Caki2 (cell line): ENCODE results near the gene NEIL3. TPM values are rescaled to one million over a fixed set of nuclear protein-coding genes. Genes with fewer than 3 reads are reported as not detected.
"Not testable (repeated sequence)": the region's sequence is repeated elsewhere in the genome, so short reads cannot be mapped to it uniquely, and the experiment has no call there.

Source experiments
- DNase-seq: peaks from one replicate; pipeline ENCODE4 v3.0.0-alpha.2; 2015; ENCODE audit warnings: low read depth
- in situ Hi-C: cut with HindIII; loops from 2 replicates; pipeline ENCODE4 v1.10.0; 2016; ENCODE audit warnings: low sequenced_read_pairs, low pct_unique_long_range_greater_than_20kb, mixed read lengths
- total RNA-seq: library from RNA; depleted of rRNA; stranded (reverse); fragments of >200 nt; shearing (Covaris generic); gene quantifications from 2 replicates; pipeline ENCODE4 v1.2.3, GENCODE V29; 2014; ENCODE audit warnings: low replicate concordance

NEIL3 gene
- total RNA-seq, 1 experiment from 2014 or later, result 20.7 TPM

DNA sequence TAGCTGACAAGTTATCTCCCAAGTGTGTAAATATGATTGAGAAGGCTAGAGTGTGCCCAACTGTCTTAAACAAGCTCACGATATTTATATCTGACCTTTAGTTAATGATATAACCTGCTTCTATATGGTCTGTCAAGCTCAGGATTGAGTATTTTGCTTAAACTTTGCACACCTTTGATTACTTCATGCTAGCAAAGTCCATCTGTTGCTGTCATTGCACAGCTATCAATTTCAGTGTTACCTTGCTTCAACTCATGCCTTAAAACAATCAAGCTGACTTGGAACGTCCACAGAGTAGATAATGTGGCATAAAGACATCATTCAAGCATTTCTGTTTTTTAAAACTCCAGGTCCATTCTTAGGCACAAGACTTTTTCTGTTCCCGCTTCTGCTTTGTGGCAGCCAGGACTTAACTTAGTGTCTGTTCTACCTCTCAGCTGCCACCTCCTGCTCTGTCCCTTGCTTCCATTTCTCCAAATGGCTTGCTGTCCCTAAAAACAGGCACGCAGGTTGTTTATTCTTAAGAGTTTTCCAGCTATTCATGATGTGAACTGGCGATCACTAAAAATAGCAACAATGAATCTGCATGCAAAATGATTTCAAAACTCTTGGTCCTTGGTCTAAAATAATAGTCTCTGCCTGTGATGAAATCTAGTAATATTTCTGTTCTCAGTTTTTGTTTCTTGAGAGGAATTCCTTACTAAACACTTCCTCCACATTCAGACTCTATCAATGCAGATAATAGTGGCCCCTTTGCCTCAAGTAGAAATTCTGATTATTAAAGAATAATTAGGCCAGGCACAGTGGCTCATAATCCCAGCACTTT lies 16.3 kb upstream of the NEIL3 start:
- in situ Hi-C loops, result no loop called here
- no peak for DNase-seq

DNA sequence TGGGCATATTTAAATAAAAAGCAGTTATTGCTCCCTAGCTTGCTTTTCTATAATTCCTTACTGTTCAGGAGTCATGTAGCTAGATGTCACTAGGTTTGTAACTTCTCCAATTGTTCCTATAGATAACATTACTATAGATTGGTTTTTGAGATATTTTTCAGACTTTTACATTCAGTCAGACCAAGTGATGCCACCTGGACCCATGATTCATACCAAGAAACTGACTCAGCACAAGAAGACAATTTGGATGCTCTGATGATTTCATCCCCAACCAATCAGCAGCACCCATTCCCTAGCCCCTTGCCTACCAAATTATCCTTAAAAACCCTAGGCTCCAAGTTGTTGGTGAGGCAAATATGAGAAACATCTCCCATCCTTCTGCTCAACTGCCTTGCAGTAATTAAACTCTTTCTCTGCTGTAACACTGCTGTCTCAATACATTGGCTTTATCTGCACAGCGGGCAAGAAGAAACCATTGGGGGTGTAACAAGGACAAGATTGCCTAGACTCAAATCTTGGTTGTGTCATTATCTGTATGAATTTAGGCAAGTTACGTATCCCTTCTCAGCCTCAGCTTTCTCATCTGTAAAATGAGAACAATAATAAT lies 11.8 kb upstream of the NEIL3 start:
- in situ Hi-C loops, result no loop called here
- peak; percentile 16 for DNase-seq

DNA sequence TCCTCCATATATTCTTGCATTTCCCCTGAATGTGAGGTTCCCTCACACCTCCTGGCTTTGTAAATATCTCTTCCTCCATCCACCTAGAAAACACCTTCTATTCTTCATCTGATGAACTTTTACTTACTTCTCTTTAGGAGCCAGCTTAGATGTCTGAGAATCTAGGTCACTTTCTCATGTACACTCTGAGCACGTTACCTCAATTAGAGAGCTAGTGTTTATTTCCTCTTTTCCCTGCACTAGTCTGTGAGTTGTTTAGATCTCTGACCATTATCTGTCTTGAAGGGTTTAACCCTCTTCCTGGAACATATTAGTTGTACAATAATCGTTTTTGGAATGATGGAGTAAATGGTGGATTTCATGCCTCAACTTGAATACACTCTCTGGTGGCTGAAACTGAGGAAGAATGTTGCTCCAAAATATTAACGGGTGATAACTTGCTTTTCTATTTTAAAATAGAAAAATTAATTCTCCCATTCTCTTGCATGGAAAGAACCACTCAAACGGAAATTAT lies 8.5 kb upstream of the NEIL3 start:
- DNase-seq, result no peak
- in situ Hi-C loops, result no loop called here

DNA sequence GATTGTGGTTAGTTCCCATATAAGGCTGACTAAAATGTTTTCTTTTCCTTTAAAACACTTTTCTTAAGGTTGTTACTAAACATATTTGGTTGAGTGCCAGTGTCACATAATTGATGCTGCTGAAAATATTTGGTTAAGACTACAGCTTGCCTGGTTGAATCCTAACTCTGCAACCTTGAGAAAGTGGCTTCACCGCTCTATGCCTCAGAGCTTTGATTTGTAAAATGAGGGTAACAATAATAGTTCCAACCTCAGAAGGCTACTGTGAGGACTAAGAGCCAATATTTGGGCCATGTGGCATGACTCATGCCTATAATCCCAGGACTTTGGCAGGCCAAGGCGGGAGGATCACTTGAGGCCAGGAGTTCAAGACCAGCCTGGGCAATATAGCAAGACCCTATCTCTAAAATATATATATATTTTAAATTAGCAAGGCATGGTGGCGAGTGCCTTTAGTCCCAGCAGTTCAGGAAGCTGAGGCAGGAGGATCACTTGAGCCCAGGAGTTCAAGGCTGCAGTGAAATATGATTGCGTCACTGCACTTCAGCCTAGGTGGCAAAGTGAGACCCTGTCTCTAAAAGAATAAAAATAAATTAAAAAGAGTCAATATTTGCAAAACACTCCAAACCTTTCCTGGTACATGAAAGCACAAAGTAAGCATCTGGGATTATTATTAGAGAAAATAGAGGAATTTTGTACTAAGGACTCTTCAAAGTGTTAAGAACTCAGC lies 7.1 kb upstream of the NEIL3 start:
- DNase-seq, result no peak
- in situ Hi-C loops, result no loop called here

DNA sequence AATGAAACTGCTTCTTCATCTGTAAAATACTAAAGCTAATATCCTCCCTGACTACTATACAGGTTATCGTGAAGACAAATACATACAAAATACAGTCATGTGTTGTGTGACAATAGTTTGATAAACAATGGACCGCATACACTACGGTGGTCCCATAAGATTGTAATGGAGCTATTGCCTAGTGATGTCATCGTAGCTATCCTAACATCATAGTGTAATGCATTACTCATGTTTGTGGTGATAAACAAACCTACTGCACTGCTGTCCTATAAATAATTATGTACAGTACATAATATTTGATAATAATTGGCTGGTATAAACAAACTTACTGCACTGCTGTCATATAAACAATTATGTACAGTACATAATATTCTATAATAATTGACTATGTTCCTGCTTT lies 5.6 kb upstream of the NEIL3 start:
- in situ Hi-C loops, result no loop called here
- DNase-seq, result no peak

DNA sequence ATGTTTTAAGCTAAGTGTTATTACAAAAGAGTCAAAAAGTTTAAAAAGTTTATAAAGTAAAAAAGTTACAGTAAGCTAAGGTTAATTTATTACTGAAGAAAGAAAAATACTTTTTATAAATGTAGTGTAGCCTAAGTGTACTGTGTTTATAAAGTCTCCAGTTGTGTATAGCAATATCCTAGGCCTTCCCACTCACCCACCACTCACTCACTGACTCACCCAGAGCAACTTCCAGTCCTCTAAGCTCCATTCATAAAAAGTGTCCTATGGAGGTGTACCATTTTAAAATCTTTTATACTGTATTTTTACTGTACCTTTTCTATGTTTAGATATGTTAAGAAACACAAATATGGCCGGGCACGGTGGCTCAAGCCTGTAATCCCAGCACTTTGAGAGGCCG lies 4.8 kb upstream of the NEIL3 start:
- DNase-seq, in situ Hi-C loops: not testable (repeated sequence)

DNA sequence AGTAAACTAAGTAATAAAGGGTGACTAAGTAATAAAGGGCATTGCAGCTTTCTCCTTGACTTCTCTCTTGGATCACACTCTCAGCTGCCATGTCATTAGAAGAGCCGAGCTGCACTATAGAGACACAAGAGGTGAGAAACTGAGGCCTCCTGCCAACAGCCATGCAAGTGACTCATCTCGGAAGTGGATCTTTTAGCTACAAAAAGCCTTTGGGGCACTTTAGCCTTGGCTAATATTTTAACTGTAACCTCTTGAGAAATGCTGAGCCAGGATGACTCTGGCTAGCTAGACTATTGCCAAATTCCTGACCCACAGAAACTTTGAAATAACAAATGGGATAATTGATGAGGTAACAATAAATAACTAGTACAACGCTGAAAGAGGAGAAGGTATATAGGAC lies 1.5 kb upstream of the NEIL3 start:
- in situ Hi-C loops, result no loop called here

DNA sequence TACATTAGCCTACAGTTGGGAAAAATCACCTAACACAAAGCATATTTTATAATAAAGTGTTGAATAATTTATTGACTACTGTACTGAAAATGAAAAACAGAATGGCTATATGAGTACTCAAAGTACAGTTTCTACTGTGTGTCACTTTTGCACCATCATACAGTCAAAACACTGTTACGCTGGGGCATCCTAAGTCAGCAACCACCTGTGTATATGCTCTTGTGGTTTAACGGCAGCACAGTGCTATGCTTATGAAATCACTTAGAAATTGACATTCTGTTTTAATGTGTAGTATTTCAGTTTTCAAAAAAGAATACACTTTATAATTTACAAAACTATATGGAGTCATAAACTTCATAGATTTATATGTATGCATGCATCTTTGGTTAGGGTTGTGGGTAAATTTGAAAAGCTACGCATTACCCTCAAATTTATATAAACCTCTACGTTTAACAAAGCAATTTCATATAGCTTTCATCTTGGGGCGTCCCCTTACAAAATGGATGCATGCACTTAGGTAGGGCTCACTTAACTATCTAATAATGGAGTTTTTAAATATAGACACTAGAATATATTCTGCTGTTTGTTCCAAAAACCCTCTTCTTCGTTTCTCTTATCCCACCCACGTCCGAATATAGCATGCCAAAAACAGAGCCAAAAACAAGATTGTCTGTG lies 690 bp upstream of the NEIL3 start:
- DNase-seq, result no peak
- in situ Hi-C loops, result no loop called here

More for the DNA sequence above, 1.5 kb upstream of the NEIL3 start:
- DNase-seq, result peak; percentile 96

DNA sequence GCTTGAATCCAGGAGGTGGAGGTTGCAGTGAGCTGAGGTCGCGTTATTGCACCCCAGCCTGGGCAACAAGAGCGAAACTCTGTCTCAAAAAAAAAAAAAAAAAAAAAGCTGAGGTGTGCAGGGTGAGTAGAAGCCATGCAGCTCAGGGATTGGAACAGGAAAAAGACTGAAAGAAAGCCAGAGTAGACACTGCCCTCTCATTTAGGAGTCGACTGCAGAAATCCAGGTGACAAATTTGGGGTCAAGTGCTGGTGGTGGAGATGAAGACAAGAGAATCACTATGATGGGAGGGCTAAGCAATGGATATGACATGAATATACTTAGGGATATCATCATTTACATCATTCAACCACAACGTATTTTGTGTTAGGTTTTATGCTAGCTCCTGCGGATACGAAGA lies 1.9 kb downstream of the NEIL3 start:
- in situ Hi-C loops, result no loop called here
- peak; percentile 64 for DNase-seq

DNA sequence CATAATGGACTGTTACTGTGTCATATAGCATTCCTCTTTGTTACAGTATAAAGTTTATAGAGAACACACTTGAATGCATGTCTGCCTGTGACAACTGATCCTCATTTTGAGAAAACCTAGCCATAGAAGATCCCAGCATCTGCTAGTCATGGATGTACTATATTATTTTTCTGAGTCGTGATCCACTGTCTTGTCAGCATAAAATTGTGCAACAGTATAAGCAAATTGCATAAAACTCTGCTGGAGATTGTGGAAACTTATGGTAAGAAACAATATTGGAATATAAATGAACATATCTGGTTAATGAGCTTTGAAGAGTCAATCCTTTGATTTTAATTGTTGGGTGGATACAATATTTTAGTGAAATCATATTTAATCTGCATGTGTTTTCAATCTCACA lies 3.6 kb downstream of the NEIL3 start:
- in situ Hi-C loops, result no loop called here
- no peak for DNase-seq

DNA sequence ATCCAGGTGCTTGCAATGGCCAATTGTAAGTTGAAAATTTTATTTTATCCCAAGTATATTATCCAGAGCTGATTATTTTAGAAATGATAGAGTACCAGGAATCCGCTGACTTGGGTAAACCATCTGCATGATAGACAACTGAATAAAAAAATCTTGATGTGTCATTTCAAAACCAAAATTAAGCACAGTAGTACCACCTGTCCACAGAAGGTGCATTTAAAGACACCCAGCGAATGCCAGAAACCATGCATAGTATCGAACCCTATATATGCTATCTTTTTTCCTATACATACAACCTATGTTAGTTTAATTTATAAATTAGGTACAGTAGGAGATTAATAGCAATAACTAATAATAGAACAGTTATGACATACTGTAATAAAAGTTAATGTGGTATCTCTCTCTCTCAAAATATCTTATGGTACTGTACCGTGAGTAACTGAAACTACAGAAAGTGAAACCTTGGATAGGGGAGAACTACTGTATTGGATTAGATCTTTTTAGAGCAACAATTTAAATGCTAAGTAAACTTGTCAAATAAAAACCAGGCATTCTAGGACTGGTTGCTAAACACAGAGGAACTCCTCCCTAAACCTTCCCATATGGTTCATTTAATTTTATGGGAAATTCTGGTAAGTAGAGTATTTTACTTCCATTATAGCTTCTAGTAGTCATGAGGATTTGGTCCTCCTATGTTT lies 6.2 kb downstream of the NEIL3 start:
- no peak for DNase-seq
- in situ Hi-C loops, result no loop called here

DNA sequence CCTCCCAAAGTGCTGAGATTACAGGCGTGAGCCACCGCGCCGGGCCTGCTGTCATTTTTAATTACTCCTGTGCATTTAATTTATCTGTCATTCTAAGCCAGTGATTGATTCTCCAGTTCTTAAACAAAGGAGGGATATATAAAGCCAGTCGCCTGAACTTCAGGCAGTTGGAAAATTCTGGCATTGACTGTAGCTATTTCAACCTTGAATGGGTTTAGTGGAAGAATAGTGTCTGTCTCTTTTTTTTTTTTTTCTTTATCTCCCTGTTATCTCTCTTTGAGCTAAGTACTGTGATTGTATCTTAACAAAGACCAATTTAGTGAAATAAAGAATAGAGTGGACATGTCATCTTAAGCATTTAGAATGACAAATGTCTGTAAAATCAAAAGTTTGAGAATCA lies 11.0 kb downstream of the NEIL3 start:
- in situ Hi-C loops, result no loop called here
- no peak for DNase-seq

DNA sequence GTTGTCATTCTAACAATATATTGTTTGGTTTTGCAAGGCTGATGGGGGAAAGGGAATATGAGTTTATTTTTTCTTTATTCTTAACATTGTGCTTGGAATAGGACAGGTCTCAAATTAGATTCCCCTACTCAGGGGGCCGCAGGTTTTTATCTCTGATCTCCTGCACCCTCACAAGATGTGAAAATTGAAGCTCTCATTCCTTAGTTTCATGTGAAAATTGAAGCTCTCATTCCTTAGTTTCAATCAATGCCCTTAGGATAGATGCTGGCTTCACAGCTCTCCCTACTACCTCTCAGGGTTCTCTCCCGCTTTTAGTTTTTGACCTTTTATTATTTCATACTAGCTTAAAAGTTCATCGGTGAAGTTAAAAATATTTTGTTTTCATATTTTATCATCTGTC lies 12.0 kb downstream of the NEIL3 start:
- DNase-seq, result no peak
- in situ Hi-C loops, result no loop called here

DNA sequence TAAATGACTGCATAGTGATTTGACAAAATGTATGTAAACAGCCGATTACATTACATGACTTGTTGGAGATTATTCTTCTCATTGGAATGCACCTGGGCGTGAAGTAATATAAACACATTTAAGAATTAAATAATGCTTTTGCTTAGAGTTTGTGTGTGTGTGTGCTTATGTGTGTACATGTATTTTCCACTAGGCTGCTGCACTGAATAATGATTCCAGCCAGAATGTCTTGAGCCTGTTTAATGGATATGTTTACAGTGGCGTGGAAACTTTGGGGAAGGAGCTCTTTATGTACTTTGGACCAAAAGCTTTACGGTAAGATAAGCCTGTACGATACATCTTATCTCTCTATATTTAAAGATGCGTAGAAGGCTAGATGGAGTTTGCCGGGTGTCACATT lies 12.6 kb downstream of the NEIL3 start:
- in situ Hi-C loops, result no loop called here
- DNase-seq, result no peak

DNA sequence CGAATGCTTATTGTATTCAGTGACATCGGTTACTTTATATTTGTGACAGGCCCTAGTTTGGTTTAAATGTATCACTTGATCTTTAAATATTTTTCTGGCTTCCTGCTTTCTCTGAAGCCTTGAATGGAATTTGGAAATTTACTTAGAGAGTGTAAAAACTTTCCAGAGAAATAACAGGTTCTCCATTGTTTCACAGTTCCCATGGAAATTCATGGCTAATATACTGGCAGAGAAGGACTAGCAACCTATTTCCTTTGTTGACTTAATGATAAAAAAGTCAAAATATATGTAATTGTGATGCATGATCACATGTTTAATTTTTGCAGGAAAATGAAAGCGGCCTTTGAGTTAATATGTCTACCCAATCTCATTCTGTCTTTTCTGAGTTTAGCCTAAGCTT lies 13.2 kb downstream of the NEIL3 start:
- no peak for DNase-seq
- in situ Hi-C loops, result no loop called here

DNA sequence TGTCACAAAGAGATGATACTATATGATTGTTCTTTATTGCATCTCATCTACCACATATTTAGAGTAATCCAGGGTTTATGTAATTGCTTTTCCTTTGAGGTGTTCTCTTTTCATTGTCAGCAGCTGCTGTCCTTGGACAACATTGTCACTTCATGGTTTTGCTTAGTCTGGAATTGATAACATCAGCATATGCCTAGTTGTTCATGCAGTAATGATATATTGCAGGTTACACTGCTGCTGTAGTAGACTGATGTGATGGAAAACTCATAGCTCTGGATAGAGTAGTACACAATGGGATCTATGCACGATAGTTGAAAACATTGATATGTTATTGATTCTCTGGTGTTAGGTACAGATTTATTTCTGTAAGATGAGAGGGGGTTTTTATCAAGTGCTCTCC lies 13.7 kb downstream of the NEIL3 start:
- peak; percentile 10 for DNase-seq
- in situ Hi-C loops, result no loop called here

DNA sequence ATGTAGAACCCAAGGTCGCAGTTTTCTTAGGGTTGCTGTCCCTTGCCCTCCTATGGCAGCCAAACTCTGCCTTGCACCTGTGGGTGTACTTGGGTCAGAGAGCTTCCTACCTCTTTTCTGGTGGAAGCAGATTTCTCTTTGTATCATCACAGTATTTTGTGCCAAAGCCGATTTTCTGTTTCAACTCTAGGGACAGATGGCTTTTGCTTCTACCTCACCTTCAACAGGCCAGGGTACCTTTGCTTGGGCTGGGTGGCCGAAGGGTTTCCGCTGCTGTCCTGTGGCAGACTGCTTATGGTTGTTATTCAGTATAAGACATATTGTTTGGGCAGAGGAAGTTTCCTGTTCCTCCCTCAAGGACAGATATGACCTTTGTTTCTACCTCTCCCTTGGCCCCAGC lies 22.4 kb downstream of the NEIL3 start:
- in situ Hi-C loops, result no loop called here
- no peak for DNase-seq
